HG03442 (cell line): ENCODE results near the gene WDR86.
A peak's percentile ranks its signal among the peaks of the same experiment; 100 is the strongest.

ENCODE experiments used
- ATAC-seq: cut with Tn5 transposase; IDR thresholded peaks from one replicate; pipeline ENCODE4 v1.9.1; 2021; ENCODE audit warnings: mild to moderate bottlenecking, moderate library complexity; ENCODE audit not compliant: unreplicated experiment

WDR86 gene

DNA sequence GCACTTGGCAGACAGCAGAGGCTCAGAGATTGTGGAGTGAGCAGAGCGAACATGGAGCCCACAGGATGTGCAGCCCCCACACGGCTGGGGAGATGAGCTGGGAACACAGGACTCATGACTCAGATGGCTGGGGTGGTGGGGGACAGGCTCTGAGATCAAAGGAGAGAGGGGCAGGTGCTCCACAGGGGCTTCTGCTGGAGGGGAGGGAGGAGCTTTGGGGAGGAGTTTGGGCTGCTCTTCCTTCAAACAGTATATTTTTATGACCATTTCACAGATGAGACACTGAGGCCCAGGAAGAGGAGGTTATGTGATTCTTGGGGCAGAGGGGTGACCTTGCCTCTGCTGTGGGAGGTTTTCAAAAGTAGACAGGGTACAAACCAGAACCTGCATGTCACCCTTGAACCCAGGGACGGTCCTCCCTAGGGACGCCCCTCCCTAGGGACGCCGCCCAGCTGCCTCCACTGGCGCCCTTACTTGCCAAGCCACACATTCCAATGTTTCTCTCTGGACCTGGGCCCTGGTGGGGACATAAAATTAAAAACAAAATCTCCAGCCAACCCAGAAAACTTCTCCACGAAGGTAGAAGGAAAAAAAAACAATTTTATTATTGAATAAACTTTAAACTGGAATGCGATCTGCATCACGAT lies 31.1 kb upstream of the WDR86 start:
- ATAC-seq, result no peak

DNA sequence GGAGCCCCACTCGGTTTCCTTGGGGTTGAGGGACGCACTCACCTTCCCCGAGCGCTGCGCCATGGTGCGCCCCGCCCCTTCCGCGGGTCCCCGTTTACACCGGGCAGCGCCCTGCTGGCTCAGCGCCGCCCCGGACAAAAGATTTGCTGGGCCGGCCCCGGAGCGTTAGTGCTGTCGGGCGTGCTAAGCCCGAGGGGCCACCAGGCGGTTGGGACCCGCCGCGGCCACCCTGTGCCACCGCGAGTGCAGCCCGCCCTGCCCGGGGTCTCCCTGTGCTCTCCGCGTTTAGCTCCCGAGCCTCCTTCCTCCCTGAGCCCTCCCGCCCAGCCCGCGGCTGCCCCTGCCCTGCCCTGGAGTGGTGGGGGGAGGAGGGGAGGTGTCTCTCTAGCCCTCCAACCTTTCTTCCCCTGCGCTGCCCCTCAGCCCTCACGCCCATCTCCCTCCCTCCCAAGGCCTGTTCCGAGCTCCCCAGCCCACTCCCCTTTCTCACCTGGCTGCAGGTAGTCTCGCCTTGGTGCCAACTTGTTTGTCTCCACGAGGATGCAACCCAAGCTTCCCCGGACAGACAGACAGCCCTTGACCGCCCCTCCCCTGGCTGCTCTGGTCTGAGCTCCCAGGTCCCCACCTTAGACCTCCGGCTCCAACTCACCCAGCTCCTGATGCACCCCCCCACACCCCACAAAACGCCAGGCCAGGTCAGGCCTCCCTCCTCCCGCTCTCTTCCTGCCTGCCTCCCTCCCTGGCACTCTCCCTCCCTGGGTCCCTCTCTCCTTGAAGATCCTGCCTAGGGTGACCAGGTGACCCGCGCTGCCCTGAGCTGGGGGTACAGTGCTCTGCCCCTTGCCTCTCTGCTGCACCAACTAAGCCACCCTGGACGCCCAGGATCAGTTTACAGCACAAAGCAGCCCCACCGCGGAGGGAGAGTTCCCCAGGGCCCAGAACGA lies 30.3 kb upstream of the WDR86 start, which contains the start of gene CRYGN:
Gene CRYGN (minus strand): TSS at position 287 of the 944 bp plus-strand sequence. CDS start 224 bp downstream, at position 63.
- no peak for ATAC-seq

DNA sequence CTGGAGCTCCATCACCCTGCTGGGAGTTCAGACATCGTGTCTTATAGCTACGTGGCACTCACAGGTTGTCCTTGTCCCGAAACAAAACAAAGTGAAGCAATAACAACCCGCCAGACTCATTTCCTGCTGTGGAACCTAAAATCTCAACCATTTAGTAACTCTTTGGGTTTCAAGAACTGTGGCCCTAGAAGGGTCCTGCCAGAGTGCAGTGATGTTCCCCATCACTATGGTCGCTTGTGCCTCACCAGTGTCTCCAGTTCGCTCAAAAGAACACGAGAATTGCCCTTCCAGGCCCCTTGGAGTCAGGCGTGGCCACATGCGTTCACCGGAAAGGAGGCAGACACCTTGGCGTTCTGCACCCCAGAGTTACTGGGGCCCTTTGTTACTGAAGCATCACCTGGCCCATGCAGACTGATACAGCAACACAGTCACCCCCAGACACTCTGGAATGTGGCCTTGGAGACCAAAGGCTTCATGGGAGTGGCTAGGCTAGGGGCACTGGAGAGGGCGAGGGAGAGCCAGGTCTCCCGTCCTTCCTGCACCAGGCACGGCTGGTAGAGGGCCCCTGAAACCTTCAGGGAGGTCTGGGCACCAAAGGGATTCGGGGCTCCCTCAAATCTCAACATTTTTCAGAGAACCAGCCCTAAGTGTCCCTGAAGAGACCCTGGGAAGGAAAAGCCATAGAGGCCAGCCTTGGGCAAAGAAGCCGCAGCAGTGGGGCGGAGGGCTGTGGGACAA lies 29.2 kb upstream of the WDR86 start:
- no peak for ATAC-seq

DNA sequence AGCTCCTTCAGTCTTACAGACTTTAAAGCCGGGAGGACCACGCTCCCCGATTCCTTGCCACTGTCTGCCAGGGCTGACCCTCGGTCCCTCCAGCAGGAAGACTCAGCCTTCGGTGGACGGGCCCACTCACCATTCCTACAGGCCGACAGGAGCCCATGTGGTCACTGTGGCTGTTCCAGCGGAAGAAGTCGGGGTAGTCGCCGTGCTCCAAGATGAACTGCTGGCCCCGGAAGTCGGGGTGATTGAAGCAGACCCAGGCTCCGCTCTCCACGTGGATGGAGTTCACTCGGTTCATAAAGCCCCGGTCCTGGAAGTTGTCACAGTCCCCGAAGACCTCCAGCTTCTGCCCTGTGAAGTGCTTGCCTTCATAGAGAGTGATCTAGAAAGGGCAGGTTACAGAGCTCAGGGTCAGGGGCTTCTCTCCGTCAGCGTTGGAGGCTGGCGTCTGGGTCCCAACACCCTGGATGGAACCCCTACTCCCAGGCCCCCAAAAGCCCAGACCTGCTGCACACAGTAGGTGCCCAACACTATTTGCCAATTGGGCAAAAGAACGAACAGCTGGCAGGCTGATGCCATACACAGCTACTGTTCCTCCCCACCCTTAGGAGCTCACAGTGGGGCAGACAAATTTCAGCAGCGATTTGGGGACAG lies 28.2 kb upstream of the WDR86 start:
- no peak for ATAC-seq

DNA sequence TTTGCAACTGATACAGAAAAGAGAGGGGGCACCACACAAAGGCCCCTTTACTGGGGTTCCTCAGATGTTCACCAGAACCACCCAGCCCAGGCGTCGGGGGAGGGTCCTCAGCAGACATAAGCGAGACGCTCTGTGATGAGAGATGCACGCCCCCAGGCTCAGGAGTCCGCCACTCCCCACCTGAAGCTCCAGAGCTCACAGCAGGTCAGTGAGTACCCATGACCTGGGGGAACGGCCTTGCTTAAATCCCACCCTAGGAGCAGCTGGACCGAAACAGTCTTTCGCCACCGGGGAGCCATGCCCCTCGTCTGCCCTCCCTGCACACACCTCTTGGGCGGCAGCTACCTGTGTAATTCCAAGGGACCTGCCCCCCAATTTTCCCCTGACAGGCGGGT lies 27.3 kb upstream of the WDR86 start:
- no peak for ATAC-seq

DNA sequence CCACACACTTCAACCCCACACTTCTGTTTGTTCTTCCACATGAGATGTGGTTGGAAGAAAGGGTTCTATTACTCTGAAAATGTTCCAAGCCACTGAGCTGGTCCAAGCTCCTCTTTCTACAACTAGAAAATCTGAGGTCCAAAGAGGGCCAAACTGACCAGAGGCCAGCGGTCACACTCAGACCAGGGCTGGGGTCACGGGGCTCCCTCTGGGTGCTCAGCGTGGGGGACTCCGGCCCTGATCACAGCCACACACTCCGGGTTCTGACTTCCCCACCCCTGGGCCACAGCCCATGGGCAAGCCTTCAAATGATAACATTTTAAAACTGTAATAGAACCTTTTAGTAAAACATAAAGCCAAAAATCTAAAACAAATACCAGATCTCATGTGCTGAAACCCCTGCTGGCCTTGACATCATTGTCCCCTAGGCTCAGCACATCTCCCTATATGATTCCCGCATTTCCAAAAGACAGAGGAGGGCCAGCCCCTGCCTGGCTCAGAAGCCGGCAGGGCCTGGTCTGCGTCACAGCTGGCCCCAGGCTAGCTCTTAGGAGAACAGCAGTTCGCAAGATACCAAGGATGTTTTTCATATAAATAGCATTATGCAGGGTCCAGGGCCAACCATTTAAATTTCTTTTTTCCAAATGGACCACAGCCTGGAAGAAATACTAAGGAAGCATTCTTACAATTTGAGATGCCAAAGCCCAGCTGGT lies 26.8 kb upstream of the WDR86 start:
- no peak for ATAC-seq

DNA sequence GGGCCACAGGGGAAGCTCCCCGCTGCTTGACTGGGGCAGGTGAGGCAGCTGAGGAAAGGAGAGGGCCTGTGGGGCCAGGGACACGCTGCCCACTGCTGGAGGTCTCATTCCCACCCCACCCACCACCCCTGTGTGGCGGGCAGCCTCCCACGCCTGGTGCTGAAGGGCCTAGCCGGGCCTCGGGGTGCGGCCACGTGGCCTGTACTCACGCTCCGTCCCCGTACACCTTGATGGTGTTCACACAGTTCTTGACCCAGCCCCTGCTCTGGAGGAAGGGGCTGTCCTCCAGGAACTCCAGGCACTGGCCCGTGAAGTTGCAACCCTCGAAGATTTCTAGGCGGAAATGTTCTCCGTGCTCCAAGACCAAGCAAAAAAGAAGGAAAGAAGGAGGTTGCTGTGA lies 26.1 kb upstream of the WDR86 start:
- no peak for ATAC-seq

DNA sequence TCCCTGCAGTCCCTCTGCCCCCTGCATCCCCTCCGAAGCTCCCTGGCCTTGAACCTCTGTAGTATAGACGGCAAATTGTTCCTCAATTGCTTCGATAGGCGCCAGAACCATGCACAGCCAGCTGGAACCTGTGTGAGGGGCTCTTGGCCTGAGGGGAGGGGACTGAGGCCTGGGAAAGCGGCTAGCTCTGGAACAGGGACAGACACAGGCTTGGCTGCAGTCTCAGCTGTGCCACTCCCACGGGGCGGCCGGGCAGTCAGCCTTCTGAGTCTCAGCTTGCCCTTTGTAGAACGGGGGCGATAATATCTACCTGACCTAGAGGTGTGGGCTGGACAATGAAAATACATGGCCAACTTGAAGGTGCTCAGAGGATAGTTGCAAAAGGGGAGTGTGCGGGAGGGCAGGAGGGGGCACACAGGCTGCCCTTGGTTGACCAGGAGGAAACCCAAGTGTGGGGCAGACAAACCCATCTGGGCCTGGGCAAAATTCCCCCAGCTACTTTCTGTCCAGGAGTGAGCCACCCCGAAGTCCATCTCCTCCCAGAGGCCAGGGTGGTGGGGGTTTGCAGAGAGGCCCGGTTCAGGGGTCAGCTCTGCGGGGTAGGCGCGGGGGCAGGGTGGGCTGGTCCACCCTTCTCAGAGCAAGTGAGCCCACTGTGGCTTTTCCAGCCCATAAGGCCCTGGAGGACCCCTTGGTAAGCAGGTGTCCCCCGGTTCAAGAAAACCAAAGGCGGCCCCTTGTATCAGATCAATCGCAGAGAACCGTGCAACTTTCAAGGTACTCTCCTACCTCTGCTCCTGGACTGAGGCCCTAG lies 25.5 kb upstream of the WDR86 start:
- no peak for ATAC-seq

DNA sequence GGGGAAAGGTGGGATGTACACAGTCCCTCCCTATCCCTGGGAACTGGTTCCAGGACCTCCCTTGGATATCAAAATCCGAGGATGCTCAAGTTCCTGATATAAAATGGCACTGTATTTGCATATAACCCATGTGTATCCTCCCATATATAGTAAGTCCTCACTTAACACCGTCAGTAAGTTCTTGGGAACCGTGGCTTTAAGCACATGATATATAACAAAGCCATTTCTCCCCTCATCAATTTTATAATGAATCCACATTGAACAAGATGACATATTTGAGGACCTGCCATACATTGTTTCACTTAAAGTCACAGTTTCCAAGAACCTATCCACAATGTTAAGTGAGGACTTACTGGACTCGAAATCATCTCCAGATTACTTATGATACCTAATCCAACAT lies 24.7 kb upstream of the WDR86 start:
- no peak for ATAC-seq

DNA sequence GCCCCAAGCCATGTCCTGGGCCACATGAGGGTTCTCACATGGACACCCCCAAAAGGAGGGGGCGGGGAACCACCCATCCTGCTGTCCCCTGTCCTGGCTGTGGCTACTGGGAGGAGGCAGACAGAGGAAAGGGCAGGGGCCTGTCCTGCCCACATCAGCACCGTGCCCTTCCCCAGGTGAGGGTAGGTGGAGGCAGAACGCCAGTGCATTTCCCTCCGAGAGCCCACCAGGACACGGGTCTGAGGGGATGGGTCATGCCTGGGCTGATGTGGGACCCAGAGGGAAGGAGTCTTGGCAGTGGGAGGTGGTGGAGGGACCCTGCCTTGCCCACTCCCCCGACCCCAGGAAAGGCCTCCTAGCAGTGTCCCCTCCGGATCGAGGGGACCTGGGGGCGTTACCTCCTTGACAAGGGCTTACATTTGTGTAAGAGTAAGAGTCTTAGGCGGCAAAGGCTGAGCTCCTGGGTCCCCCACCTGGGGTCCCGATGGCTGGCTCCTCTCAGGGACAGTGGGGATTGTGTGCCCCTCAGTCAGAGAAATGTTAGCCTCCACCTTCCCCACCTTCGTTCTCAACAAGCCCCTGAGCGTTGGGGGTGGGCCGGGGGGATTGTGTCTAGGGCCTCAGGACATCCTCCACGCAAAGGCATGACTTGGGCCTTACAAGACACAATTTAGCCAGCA lies 24.0 kb upstream of the WDR86 start:
- ATAC-seq, result no peak

DNA sequence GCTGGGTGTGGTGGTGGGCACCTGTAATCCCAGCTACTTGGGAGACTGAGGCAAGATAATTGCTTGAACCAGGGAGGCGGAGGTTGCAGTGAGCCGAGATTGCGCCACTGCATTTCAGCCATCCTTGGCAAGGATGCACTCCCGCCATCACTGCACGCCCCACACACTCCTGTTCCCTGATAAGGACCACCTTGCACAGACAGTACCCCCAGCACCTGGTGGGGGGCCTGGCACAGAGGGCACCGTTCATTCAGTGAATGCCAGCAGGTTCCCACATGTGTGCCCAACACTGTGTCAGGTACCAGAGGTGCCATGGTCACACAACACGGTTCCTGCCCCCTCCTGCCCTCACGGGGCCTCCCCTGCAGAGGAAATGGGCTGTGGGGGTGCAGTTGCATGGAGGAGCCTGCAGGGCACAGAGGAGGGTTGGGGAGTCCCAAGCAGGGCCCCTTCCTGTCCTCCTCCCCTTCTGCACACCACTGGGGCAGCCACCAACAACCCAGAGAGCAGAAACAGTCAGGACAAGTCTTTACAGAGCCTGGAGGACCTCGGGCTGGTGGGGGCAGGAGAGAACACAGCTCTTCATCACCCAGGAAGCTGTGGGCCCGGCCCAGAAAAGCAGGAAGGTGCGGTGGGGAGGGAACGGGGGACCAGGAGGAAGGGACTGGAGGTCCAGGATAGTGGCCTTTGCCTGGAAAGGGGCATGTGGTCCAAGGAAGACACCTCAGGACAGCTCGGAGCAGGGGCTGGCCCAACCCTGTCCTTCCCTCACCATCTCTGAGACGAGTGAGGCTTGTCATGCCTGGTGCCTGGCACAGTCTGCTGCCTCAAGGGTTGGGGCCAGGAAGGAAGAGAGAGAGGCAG lies 23.1 kb upstream of the WDR86 start:
- peak; percentile 70 for ATAC-seq

DNA sequence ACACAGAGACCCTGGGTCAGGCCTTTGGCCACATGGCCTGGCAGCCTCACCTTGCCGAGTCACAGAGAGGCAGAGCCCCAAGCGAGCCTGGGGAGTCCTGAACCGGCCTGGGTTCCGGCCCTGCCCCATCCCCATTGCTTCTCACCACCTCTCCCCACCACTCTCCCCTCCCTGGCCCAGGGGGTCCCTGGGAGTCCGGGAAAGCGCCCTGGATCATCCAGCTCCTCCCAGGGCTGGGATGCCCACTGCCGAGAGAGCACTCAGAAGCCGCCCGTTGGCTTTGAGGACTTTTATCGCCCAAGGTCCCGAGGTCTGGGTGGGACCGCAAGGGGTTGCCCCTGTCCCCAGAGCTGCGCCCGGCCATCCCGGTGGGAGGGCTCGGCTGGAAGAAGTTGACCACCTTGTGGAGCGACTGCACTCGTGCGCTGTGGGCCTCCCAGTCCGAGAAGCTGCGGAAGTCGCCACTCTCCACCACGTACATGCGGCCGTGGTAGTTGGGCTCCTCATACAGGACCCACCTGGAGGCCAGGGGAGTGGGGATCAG lies 22.0 kb upstream of the WDR86 start:
- no peak for ATAC-seq

DNA sequence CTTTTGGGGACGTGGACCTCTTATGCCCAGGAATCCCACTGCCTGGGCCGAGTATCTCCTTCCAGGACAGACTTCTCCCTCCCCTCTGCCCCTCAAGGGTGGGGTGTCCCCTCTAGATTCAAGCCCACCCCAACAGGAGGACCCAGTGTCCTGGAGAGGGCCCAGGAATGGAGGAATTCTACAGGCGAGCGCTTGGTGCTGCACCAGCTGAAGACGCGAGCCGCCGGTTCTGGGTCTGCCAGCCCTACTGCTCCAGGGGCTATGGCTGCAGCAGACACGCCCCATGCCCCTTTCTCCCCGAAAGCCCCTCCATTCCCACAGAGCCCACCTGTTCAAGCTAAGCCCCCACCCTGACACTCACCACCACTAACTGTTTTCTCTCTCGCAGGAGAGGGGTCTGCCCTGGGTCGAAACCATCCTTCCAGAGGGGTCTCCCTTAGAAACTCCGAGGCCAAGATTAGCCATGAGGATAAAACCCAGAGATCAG lies 21.5 kb upstream of the WDR86 start:
- no peak for ATAC-seq

DNA sequence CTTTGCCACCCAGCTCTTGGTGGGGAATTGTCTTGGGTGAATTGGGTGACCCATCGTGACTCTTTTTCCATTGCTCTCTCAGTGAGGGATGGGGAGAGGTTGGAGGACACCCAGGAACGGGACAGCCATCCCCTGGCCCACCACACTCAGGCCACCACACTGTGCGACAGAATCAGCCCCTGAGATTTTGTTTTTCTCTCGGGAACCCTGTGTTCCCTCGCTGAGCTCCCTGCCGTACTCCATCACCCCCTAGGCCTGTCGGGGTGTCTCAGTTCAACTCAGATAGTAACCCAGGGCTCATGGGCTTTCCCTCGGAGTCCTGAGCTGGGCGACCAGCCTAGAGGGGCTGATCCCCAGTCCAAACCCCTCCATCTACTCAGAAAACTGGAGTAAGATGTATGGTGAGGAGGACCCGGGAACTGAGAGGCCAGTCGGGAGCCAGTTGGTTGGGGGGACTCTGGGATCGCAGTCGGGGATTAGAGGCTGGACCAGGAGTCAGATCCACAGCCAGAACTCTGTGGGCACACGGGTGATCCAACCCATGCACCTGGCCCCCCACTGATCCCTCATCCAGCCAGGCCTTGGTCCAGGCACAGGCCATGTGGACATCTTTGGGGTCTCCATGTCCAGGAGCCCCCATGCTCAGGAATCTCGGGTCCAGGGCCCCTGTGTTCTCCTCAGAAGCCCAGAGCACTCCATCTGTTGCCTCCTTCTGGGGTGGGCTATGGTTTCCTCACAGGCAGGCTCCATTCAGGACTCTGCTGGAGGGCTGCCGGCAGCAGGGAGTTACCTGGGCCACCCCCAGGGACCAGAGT lies 20.8 kb upstream of the WDR86 start:
- no peak for ATAC-seq

DNA sequence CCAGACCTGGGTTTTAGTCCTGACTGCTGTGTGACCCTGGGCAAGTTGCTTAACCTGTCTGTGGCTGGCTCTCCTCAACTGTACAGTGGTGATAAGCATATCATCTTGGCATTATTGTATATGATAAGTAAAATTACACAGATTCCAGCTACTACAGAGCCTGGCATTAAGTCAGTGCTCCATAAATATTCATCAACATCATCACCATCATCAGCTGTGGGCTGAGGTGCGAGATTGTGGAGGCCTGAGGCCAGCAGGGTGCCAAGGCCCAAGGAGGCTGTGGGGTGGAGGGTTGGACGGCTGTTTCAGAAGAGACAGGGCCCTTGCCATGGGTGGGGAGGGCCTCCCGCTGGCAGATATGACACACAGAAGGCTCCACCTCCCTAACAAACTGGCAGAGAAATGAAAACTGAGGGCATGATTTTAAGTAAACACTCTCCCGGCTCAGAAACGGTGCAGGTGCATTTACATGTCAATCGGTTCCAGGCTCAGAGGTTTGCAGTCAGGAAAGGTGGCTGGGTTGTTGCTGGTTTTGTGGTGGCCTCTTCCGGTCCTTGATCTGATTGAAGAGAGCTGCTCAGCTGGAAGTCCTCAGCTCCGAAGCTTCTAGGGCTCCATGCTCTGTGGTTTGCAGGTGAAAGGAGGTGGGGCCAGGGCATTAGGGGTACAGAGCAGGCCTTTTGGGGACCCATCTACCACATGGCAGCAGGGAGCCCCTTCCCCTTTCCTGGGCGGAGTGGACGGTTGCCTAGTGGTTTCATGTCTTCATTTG lies 19.9 kb upstream of the WDR86 start:
- ATAC-seq, result no peak

DNA sequence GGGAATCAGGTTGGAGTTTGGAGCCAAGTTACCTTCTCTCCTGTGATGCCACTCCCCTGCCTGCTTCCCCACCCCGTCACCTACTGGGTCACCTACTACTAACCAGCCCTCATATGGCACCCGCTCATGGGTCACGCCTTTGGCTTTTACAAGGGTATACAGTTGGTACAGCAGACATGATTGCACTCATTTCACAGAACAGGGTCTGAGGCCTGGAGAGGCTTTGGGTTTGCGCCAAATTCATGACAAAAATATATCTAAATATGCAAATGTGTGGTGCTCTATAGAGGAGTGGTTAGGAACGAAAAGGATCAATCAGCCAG lies 19.4 kb upstream of the WDR86 start:
- ATAC-seq, result no peak
